HEK293 (cell line): Measurements from ENCODE around the gene SNX10.

Experiments
- CTCF ChIA-PET: fragments of 350-600 bp; formaldehyde crosslinking; extraction: SDS; loops from one replicate; lab custom pipeline; 2021; ENCODE audit warnings: antibody characterized with exemption; lab: Yijun Ruan, JAX
- POLR2A ChIA-PET: fragments of 300-600 bp; formaldehyde crosslinking; extraction: SDS; loops from one replicate; lab custom pipeline; 2020; ENCODE audit warnings: antibody characterized with exemption, inconsistent platforms; lab: Yijun Ruan, JAX
- H3K27ac ChIP-seq: fragments of 200-500 bp; sonication (Bioruptor generic); 2 replicates; pipeline ENCODE4 v1.5.1; 2014; ENCODE audit warnings: low read depth, low read length, control low read depth, inconsistent platforms; ENCODE audit errors: extremely low read depth
- H3K36me3 ChIP-seq, 2 experiments: fragments of 200-500 bp in 1 of 2; sonication (Bioruptor generic) in 1 of 2; 1 replicate in 1 of 2; 2 replicates in 1 of 2; pipeline ENCODE4 v1.5.1; 2014 to 2017; ENCODE audit warnings: inconsistent platforms in 2 of 2, low read length in 2 of 2; ENCODE audit not compliant: control insufficient read depth in 2 of 2, insufficient read depth in 1 of 2
- H3K4me1 ChIP-seq: fragments of 200-500 bp; sonication (Bioruptor generic); 2 replicates; pipeline ENCODE4 v1.5.1; 2014; ENCODE audit warnings: mild to moderate bottlenecking, low read length, inconsistent platforms; ENCODE audit not compliant: control insufficient read depth, insufficient read depth
- H3K4me3 ChIP-seq: 2 replicates; pipeline ENCODE4 v1.5.1; 2011; ENCODE audit warnings: low read depth, mild to moderate bottlenecking, control low read depth, low read length, moderate library complexity
- H3K9me3 ChIP-seq: fragments of 200-500 bp; sonication (Bioruptor generic); 2 replicates; pipeline ENCODE4 v1.5.1; 2014; ENCODE audit warnings: low read depth, low read length, inconsistent platforms; ENCODE audit not compliant: control insufficient read depth, insufficient read depth
- EGR2 ChIP-seq: fragments of 450-650 bp; formaldehyde crosslinking; IDR thresholded peaks from 2 replicates; pipeline ENCODE4 v1.5.1; 2016; ENCODE audit warnings: low read depth, missing biosample characterization, missing genetic modification characterization
- KLF10 ChIP-seq: fragments of 450-650 bp; IDR thresholded peaks from 2 replicates; pipeline ENCODE4 v1.5.1; 2018; ENCODE audit warnings: missing biosample characterization, mild to moderate bottlenecking, missing genetic modification characterization
- KLF7 ChIP-seq: fragments of 450-650 bp; formaldehyde crosslinking; IDR thresholded peaks from 2 replicates; pipeline ENCODE4 v1.5.1; 2016; ENCODE audit warnings: missing biosample characterization, missing genetic modification characterization, borderline replicate concordance
- REPIN1 ChIP-seq: fragments of 450-650 bp; formaldehyde crosslinking; IDR thresholded peaks from 2 replicates; pipeline ENCODE4 v1.5.1; 2017; ENCODE audit warnings: missing biosample characterization, missing genetic modification characterization, low read depth
- SETDB1 ChIP-seq: IDR thresholded peaks from one replicate; pipeline ENCODE4 v1.6.1; 2017; ENCODE audit warnings: mild to moderate bottlenecking, low read length, moderate library complexity, mixed read lengths; ENCODE audit not compliant: insufficient read length
- YY2 ChIP-seq: fragments of 450-650 bp; formaldehyde crosslinking; IDR thresholded peaks from 2 replicates; pipeline ENCODE4 v1.5.1; 2016; ENCODE audit warnings: missing biosample characterization, missing genetic modification characterization
- ZBTB7A ChIP-seq: fragments of 450-650 bp; formaldehyde crosslinking; IDR thresholded peaks from 2 replicates; pipeline ENCODE4 v1.5.1; 2016; ENCODE audit warnings: low read depth, missing biosample characterization, missing genetic modification characterization
- ZFP3 ChIP-seq: fragments of 450-650 bp; formaldehyde crosslinking; IDR thresholded peaks from 2 replicates; pipeline ENCODE4 v1.5.1; 2016; ENCODE audit warnings: low read depth, missing biosample characterization, missing genetic modification characterization
- ZNF132 ChIP-seq: fragments of 450-650 bp; formaldehyde crosslinking; IDR thresholded peaks from 2 replicates; pipeline ENCODE4 v1.5.1; 2017; ENCODE audit warnings: missing biosample characterization, missing genetic modification characterization, borderline replicate concordance
- ZNF133 ChIP-seq: fragments of 450-650 bp; formaldehyde crosslinking; IDR thresholded peaks from 2 replicates; pipeline ENCODE4 v1.5.1; 2016; ENCODE audit warnings: missing biosample characterization, missing genetic modification characterization
- ZNF140 ChIP-seq: fragments of 450-650 bp; formaldehyde crosslinking; IDR thresholded peaks from 2 replicates; pipeline ENCODE4 v1.5.1; 2016; ENCODE audit warnings: missing biosample characterization, missing genetic modification characterization
- ZNF146 ChIP-seq: fragments of 450-650 bp; formaldehyde crosslinking; IDR thresholded peaks from 2 replicates; pipeline ENCODE4 v1.5.1; 2016; ENCODE audit warnings: missing biosample characterization, missing genetic modification characterization
- ZNF174 ChIP-seq: fragments of 450-650 bp; formaldehyde crosslinking; IDR thresholded peaks from 2 replicates; pipeline ENCODE4 v1.5.0; 2017; ENCODE audit warnings: missing biosample characterization, mild to moderate bottlenecking, missing genetic modification characterization
- ZNF23 ChIP-seq: fragments of 450-650 bp; formaldehyde crosslinking; IDR thresholded peaks from 2 replicates; pipeline ENCODE4 v1.5.1; 2016; ENCODE audit warnings: missing biosample characterization, missing genetic modification characterization, borderline replicate concordance
- ZNF354C ChIP-seq: fragments of 450-650 bp; formaldehyde crosslinking; IDR thresholded peaks from 2 replicates; pipeline ENCODE4 v1.5.1; 2016; ENCODE audit warnings: missing biosample characterization, missing genetic modification characterization, low read depth, borderline replicate concordance
- ZNF423 ChIP-seq: fragments of 450-650 bp; formaldehyde crosslinking; IDR thresholded peaks from 2 replicates; pipeline ENCODE4 v1.5.1; 2016; ENCODE audit warnings: missing biosample characterization, missing genetic modification characterization
- ZNF529 ChIP-seq: fragments of 450-650 bp; formaldehyde crosslinking; IDR thresholded peaks from 2 replicates; pipeline ENCODE4 v1.5.1; 2017; ENCODE audit warnings: missing genetic modification characterization, missing biosample characterization; ENCODE audit not compliant: insufficient replicate concordance
- ZNF544 ChIP-seq: fragments of 450-650 bp; formaldehyde crosslinking; IDR thresholded peaks from 2 replicates; pipeline ENCODE4 v1.5.0; 2017; ENCODE audit warnings: missing biosample characterization, missing genetic modification characterization
- ZNF571 ChIP-seq: fragments of 450-650 bp; formaldehyde crosslinking; IDR thresholded peaks from 2 replicates; pipeline ENCODE4 v1.5.0; 2017; ENCODE audit warnings: missing biosample characterization, missing genetic modification characterization
- ZNF621 ChIP-seq: fragments of 450-650 bp; formaldehyde crosslinking; IDR thresholded peaks from 2 replicates; pipeline ENCODE4 v1.5.1; 2017; ENCODE audit warnings: missing biosample characterization, missing genetic modification characterization
- ZNF623 ChIP-seq: fragments of 450-650 bp; formaldehyde crosslinking; IDR thresholded peaks from 2 replicates; pipeline ENCODE4 v1.5.1; 2016; ENCODE audit warnings: missing biosample characterization, missing genetic modification characterization
- ZNF654 ChIP-seq: fragments of 450-650 bp; formaldehyde crosslinking; IDR thresholded peaks from 2 replicates; pipeline ENCODE4 v1.5.1; 2016; ENCODE audit warnings: low read depth, missing biosample characterization, missing genetic modification characterization
- ZSCAN4 ChIP-seq: fragments of 450-650 bp; formaldehyde crosslinking; IDR thresholded peaks from 2 replicates; pipeline ENCODE4 v1.5.1; 2017; ENCODE audit warnings: missing biosample characterization, missing genetic modification characterization
- TF ChIP-seq, protein P1 (sequence below): IDR thresholded peaks from 2 replicates; pipeline ENCODE4 v1.6.1; 2011; ENCODE audit warnings: mild to moderate bottlenecking, low read depth, low read length, borderline replicate concordance
- TF ChIP-seq, protein P2 (sequence below): fragments of 450-650 bp; formaldehyde crosslinking; IDR thresholded peaks from 2 replicates; pipeline ENCODE4 v1.5.1; 2016; ENCODE audit warnings: missing biosample characterization, missing genetic modification characterization

Gene SNX10

GRCh38 chr7:26331789-26332188 lies 40.1 kb downstream of the SNX10 start:
- H3K27ac ChIP-seq = no peak overlapping the region
- no peaks in the 10 kb centered on the region for H3K9me3 ChIP-seq
- ChIA-PET POLR2A (no interaction called here), CTCF (no interaction called here)
- H3K36me3 ChIP-seq = no peaks in the 10 kb centered on the region
- no peak overlapping the region for H3K4me3 ChIP-seq
- TF ChIP-seq ZBTB7A = no peak
- H3K4me1 ChIP-seq = no peaks in the 10 kb centered on the region

DNA sequence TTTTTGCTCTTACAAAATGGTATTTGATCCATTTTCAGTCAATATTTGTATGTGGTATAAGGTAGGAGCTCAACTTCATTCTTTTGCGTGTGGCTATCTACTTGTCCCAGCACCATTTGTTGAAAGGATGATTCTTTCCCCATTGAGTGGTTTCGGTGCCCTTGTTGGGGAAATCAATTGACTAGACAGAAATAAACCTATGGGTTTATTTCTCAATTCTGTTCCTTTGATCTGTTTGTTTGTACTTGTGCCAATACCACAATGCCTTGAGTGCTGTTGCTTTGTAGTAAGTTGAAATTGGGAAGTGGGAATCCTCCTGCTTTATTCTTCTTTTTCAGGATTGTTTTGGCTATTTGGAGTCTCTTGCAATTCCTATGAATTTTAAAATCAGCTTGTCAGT lies 41.0 kb downstream of the SNX10 start:
- POLR2A ChIA-PET = no interaction called here
- Histone ChIP-seq H3K9me3 (no peaks in the 10 kb centered on the region), H3K36me3 (no peaks in the 10 kb centered on the region), H3K4me1 (no peaks in the 10 kb centered on the region), H3K4me3 (no peak overlapping the region), H3K27ac (no peak overlapping the region)
- CTCF ChIA-PET = interaction anchor here (0.9 kb wide), 1 partner anchor 37 kb away, joined by 3 read pairs; no protein-coding TSS in a partner anchor
- TF ChIP-seq EGR2 (tag by site-specific recombination) (no peak), ZNF623 (tag by site-specific recombination) (no peak), ZNF354C (tag by site-specific recombination) (no peak), ZNF571 (no peak), ZNF529 (no peak), ZNF174 (tag by site-specific recombination) (no peak), ZNF621 (no peak), ZNF133 (tag by site-specific recombination) (no peak), ZNF544 (no peak), YY2 (tag by site-specific recombination) (no peak), REPIN1 (tag by site-specific recombination) (no peak), ZSCAN4 (tag by site-specific recombination) (no peak), SETDB1 (no peak), ZNF23 (no peak), KLF10 (tag by site-specific recombination) (no peak), ZNF132 (tag by site-specific recombination) (no peak)
- TF ChIP-seq, protein P1, sequence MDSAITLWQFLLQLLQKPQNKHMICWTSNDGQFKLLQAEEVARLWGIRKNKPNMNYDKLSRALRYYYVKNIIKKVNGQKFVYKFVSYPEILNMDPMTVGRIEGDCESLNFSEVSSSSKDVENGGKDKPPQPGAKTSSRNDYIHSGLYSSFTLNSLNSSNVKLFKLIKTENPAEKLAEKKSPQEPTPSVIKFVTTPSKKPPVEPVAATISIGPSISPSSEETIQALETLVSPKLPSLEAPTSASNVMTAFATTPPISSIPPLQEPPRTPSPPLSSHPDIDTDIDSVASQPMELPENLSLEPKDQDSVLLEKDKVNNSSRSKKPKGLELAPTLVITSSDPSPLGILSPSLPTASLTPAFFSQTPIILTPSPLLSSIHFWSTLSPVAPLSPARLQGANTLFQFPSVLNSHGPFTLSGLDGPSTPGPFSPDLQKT = no peak
- TF ChIP-seq, protein P2, sequence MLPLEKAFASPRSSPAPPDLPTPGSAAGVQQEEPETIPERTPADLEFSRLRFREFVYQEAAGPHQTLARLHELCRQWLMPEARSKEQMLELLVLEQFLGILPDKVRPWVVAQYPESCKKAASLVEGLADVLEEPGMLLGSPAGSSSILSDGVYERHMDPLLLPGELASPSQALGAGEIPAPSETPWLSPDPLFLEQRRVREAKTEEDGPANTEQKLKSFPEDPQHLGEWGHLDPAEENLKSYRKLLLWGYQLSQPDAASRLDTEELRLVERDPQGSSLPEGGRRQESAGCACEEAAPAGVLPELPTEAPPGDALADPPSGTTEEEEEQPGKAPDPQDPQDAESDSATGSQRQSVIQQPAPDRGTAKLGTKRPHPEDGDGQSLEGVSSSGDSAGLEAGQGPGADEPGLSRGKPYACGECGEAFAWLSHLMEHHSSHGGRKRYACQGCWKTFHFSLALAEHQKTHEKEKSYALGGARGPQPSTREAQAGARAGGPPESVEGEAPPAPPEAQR (tag by site-specific recombination) = no peak

GRCh38 chr7:26334166-26334859 lies 42.7 kb downstream of the SNX10 start:
- CTCF ChIA-PET = no interaction called here
- POLR2A ChIA-PET = no interaction called here
- no peak overlapping the region for H3K4me3 ChIP-seq

More at GRCh38 chr7:26334166-26334859, 42.7 kb downstream of the SNX10 start:
- Histone ChIP-seq H3K27ac (no peak overlapping the region), H3K4me1 (no peaks in the 10 kb centered on the region), H3K36me3 (no peaks in the 10 kb centered on the region), H3K9me3 (no peaks in the 10 kb centered on the region)
- TF ChIP-seq ZFP3 (tag by site-specific recombination) (no peak), ZNF146 (no peak), ZNF140 (tag by site-specific recombination) (no peak), ZNF423 (no peak), KLF7 (no peak), ZNF654 (tag by site-specific recombination) (no peak)
